ENCODE measurements around the gene WFS1. TPM values are rescaled to one million over a fixed set of nuclear protein-coding genes. Genes with fewer than 3 reads are reported as not detected.
A peak's percentile ranks its signal among the peaks of the same experiment; 100 is the strongest.

The WFS1 gene
- total RNA-seq, 1 experiment from 2014 or later: 21.5 TPM

- peak; percentile 68 for ATAC-seq
- no peak overlapping the region for H2AFZ ChIP-seq (ENCODE audit: low read depth, low read length, poor library complexity, severe bottlenecking)
- DNase-seq (ENCODE audit: low read depth, low spot score): peak; percentile 62
- H3K9ac ChIP-seq (ENCODE audit: low read length): peak overlapping the region; percentile 39
- ChIA-PET RAD21 (ENCODE audit: low non-redundant PET in 1 of 2, low total read pairs in 2 of 2, uncharacterized antibody in 2 of 2, unreplicated experiment in 2 of 2) (no interaction called here), POLR2A (no interaction called here), CTCF (no interaction called here)
- no peaks in the 10 kb centered on the region for H3K79me2 ChIP-seq (ENCODE audit: insufficient read depth, low read length)
- H3K9me2 ChIP-seq (ENCODE audit: insufficient read depth): no peaks in the 10 kb centered on the region
- peaks cover 5 to 13% of the 10 kb centered on the region in 2 experiments; a peak in 2 of 4 replicates for H3K4me1 ChIP-seq (ENCODE audit: control insufficient read depth in 1 of 2, insufficient read depth in 2 of 2, low read length in 2 of 2)
- TF ChIP-seq YY1 (IDR thresholded peaks at IDR 0.05; ENCODE audit: extremely low read depth, insufficient replicate concordance, low read depth, low read length) (no peak), SP1 (IDR thresholded peaks at IDR 0.05; ENCODE audit: low read depth) (peak; percentile 81), TCF7L2 (IDR thresholded peaks at IDR 0.05; ENCODE audit: borderline replicate concordance, extremely low read depth, insufficient read depth, insufficient read length) (no peak), ZFX (IDR thresholded peaks at IDR 0.05) (no peak)
- peaks cover 33% of the 10 kb centered on the region for H3K27me3 ChIP-seq (ENCODE audit: insufficient read depth, low read length)
- no peak overlapping the region for H3K27ac ChIP-seq (ENCODE audit: low read depth, low read length)
- no peaks in the 10 kb centered on the region for H3K36me3 ChIP-seq (ENCODE audit: control insufficient read depth in 1 of 2, insufficient read depth in 2 of 2, low read length in 2 of 2)
- no peaks in the 10 kb centered on the region for H4K20me1 ChIP-seq (ENCODE audit: insufficient read depth)
- peak overlapping the region; percentile 76 for H3K4me2 ChIP-seq (ENCODE audit: low read length)
- BruUV-seq (replicated peaks): no TSS peak
- peak overlapping the region; percentile 35 to 54 for H3K4me3 ChIP-seq (replicated peaks in 1 of 2; ENCODE audit: low read depth in 1 of 2, low read length in 2 of 2)
- intact Hi-C loops (cut with micrococcal nuclease): no loop called here
- H3K9me3 ChIP-seq (ENCODE audit: control insufficient read depth in 1 of 2, insufficient read depth in 1 of 2, low read depth in 1 of 2, low read length in 2 of 2): no peaks in the 10 kb centered on the region
Observed at GRCh38 chr4:6222761-6223292, 46.8 kb upstream of the WFS1 start.

GRCh38 chr4:6224735-6225134 is 44.9 kb upstream of the WFS1 start:
- Histone ChIP-seq H3K79me2 (ENCODE audit: insufficient read depth, low read length) (no peaks in the 10 kb centered on the region), H4K20me1 (ENCODE audit: insufficient read depth) (no peaks in the 10 kb centered on the region), H3K9me3 (ENCODE audit: control insufficient read depth in 1 of 2, insufficient read depth in 1 of 2, low read depth in 1 of 2, low read length in 2 of 2) (no peaks in the 10 kb centered on the region), H3K27me3 (ENCODE audit: insufficient read depth, low read length) (peaks cover 14% of the 10 kb centered on the region), H3K27ac (ENCODE audit: low read depth, low read length) (no peak overlapping the region), H3K4me3 (replicated peaks in 1 of 2; ENCODE audit: low read depth in 1 of 2, low read length in 2 of 2) (no peak overlapping the region), H2AFZ (ENCODE audit: low read depth, low read length, poor library complexity, severe bottlenecking) (no peak overlapping the region), H3K4me1 (ENCODE audit: control insufficient read depth in 1 of 2, insufficient read depth in 2 of 2, low read length in 2 of 2) (peaks cover 5 to 13% of the 10 kb centered on the region in 2 experiments; a peak in 2 of 4 replicates), H3K9me2 (ENCODE audit: insufficient read depth) (no peaks in the 10 kb centered on the region), H3K36me3 (ENCODE audit: control insufficient read depth in 1 of 2, insufficient read depth in 2 of 2, low read length in 2 of 2) (no peaks in the 10 kb centered on the region), H3K9ac (ENCODE audit: low read length) (no peak overlapping the region), H3K4me2 (ENCODE audit: low read length) (no peak overlapping the region)
- no TSS peak for BruUV-seq (replicated peaks)
- ChIA-PET RAD21 (ENCODE audit: low non-redundant PET in 1 of 2, low total read pairs in 2 of 2, uncharacterized antibody in 2 of 2, unreplicated experiment in 2 of 2) (no interaction called here), CTCF (interaction anchor here (1.0 kb wide), 1 partner anchor 26 kb away, joined by 3 read pairs; no protein-coding TSS in a partner anchor), POLR2A (no interaction called here)
- intact Hi-C loops (cut with micrococcal nuclease): no loop called here
- TF ChIP-seq ELF1 (IDR thresholded peaks at IDR 0.05; ENCODE audit: borderline replicate concordance, low read depth) (no peak), POLR2A (IDR thresholded peaks at IDR 0.05; ENCODE audit: borderline replicate concordance, extremely low read depth, insufficient read depth, insufficient read length) (no peak), MAX (IDR thresholded peaks at IDR 0.05) (no peak), YY1 (IDR thresholded peaks at IDR 0.05; ENCODE audit: extremely low read depth, insufficient replicate concordance, low read depth, low read length) (no peak), SIN3A (IDR thresholded peaks at IDR 0.05; ENCODE audit: low read depth) (no peak), CTCF (IDR thresholded peaks at IDR 0.05 in 2 of 3, conservative IDR thresholded peaks at IDR 0.05 in 1 of 3; ENCODE audit: borderline replicate concordance in 1 of 3, insufficient read depth in 1 of 3, low read depth in 2 of 3, low read length in 2 of 3) (no peak), SP1 (IDR thresholded peaks at IDR 0.05; ENCODE audit: low read depth) (no peak), EGR1 (IDR thresholded peaks at IDR 0.05; ENCODE audit: low read depth) (no peak), CBX3 (IDR thresholded peaks at IDR 0.05; ENCODE audit: low read depth) (no peak), POLR2AphosphoS5 (IDR thresholded peaks at IDR 0.05; ENCODE audit: low read depth, low read length) (no peak), JUND (IDR thresholded peaks at IDR 0.05) (no peak), ATF3 (IDR thresholded peaks at IDR 0.05) (no peak), FOSL1 (IDR thresholded peaks at IDR 0.05; ENCODE audit: low read depth) (no peak), EZH2phosphoT487 (IDR thresholded peaks at IDR 0.05; ENCODE audit: borderline replicate concordance) (no peak), EZH2 (IDR thresholded peaks at IDR 0.05) (no peak), ZFX (IDR thresholded peaks at IDR 0.05) (no peak), CEBPB (IDR thresholded peaks at IDR 0.05; ENCODE audit: low read depth) (no peak), SRF (IDR thresholded peaks at IDR 0.05; ENCODE audit: low read depth) (no peak)
- DNase-seq (ENCODE audit: low read depth, low spot score) (no peak), ATAC-seq (no peak)

All from HCT116 (cell line).